HG02981 (cell line): Measurements from ENCODE around the gene RPLP1.

Experiments used
- ATAC-seq: cut with Tn5 transposase; IDR thresholded peaks from one replicate; pipeline ENCODE4 v1.9.1; 2021; ENCODE audit warnings: mild to moderate bottlenecking, moderate library complexity; ENCODE audit not compliant: unreplicated experiment

RPLP1 gene

GRCh38 chr15:69452692-69453521 is at the start of gene RPLP1:
TSS of gene RPLP1 (plus strand) at chr15:69452818. CDS start at chr15:69452949, 131 bp downstream.
- peak; percentile 87 for ATAC-seq

GRCh38 chr15:69403594-69403993 is 49.0 kb upstream of the RPLP1 start:
- no peak for ATAC-seq

DNA sequence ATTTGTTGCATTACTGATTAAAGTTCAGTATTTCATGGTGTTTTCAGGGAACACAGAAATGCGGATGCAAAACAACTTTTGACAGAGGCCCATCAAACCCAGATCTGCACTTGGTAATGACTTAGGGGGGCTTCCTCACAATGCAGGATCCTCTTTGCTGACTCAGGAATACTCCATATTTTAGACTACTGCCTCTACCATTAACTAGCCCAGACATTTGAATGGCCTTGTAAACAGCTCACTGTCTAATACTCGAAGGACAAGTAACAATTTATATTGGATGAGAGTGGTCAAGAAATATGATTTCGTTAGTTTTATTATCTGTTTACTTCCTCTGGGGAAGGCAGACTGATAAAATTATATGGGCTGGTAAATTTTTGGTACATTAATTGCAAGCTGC is 47.5 kb upstream of the RPLP1 start:
- no peak for ATAC-seq

- ATAC-seq: no peak
Measured at GRCh38 chr15:69407719-69408400, 44.8 kb upstream of the RPLP1 start.

DNA sequence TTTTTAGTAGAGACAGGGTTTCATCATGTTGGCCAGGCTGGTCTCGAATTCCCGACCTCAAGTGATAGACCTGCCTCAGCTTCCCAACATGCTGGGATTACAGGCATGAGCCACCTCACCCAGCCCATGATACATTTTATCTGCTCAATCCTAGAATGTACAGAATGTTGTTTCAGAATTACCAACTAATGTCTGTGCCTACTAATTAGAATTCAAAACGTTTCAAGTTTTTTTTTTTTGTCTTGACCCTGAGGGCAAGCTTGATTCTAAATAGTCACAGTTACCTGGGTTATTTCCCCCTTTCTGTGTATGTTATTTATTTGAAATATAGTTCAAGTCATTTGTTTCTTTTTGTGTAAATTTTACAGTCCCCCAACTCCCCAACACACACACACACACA is 43.8 kb upstream of the RPLP1 start:
- no peak for ATAC-seq

DNA sequence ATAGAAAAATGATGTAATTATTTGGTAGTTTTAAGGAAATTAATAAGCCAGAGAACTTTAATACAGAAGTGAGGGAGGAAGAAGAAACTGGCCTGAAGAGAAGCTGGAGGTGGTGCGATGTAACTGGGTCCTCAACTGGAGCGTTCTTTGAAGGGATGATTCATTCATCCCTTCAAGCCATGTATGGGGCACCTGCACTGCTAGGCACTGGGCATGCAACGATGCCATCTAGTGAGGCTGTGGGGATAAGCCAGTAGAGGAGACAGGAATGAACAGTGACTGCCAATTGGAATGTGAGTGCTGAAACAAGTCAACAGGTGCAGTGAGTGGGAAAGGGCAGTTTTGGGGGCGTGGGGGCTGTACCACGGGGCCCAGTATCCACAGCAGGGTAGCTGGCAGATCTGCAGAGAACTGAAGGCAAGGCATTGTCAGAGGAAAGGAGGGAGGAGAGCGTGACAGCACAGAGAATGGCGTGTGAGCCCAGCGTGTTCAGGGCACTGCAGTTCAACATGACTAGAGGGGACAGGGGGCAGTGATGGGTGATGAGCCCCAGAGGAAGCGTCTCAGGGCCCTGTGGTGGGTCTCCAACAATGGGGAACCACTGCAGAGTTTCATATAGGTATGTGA is 42.3 kb upstream of the RPLP1 start:
- ATAC-seq: no peak

DNA sequence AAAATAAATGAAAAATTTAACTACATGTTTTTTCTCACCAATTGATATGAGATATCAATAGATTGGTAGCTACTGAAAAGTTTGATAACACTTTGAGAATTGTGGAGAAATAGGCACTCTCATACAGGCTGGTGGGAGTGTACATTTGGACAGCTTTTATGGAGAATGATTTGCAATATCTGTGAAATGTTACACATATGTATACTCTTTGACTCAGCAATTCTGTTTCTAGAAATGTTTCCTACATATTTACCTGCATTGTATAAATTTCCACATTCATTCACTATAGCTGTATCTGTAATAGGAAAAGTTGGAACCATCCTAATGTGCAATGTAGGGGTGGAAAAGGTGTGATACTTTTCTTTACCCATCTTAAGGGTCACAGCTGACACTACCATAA is 40.3 kb upstream of the RPLP1 start:
- no peak for ATAC-seq

DNA sequence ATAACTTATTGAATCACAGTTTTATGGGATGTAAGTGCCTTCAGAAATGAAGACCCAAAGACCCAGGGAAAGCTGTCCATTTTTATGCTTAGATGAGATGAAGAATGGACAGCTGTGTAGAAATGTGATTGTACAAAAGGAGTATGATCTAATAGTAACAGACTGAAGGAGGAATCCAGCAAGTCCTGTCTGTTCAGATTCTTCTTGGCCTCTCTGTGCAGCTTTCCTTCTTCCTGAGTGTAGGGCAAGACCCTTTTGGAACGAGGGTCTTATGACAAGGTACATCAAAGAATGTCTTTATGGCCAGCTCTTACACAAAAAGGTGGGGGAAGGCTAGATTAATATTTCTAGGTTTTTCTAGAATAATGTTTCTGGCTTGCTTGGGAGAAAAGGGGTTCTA is 39.9 kb upstream of the RPLP1 start:
- ATAC-seq: no peak

- peak; percentile 94 for ATAC-seq
Measured at GRCh38 chr15:69413822-69414700, 38.6 kb upstream of the RPLP1 start, which contains the start of gene KIF23. TSS of gene KIF23 (plus strand) at chr15:69414349. CDS start at chr15:69414466, 117 bp downstream.

DNA sequence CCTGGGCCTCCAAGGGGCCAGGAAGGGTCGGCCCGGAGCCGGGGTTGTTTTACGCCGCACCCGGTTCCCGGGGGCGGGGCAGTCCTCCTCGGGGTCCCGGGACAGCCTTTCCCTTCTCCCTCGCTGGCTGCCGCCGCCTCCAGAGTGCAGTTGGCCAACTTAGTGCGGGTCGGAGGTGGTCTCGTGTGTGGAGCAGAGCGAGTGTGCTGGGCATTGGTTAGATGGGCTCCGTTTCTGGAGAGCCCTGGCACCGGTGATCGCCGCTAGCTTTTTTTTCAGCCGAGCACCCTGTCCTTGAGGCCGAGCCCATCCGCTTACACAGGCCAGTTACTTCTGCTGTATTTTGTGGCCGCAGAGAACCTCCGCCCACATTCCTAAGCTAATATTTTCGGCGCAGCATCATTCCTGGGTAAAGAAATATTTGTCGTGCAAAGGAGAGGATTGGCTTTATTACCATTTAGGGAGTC is 37.9 kb upstream of the RPLP1 start:
- ATAC-seq: peak; percentile 34

DNA sequence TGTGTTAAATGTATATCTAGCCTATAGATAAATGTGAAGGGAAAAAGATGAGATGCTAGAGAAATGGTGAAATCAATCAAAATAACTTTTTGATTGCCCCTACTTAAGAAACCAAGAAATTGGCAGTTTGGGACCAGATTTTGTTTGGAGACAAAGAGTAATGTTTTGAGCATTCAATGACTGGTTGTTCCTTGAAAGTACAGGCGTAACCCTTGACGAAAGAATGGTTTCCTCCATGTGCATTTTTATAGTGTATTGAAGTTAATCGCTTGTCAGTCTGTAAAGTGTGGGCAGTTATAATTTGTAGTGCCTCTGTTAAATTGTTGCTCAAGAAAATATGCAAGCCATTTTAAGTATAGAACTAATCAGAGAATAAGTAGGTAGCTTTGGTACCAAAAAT is 37.2 kb upstream of the RPLP1 start:
- ATAC-seq: no peak

DNA sequence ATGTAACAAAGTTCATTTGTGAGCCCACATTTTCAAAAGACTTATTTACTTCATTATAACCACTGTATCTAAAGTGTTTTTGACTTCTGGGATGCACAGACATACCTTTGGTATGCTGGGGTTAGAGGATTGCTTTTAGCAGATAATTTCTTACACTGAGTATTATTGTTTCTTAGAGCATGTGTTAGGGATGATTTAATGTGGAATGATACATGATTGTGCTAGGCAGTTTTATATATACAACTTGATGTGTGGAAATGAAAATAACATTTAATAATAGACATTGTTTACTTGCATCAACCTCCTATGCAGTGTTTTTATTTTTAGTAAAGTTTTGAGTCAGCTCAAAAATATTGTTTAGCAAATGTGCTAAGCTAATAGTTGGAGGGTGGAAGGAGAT is 35.0 kb upstream of the RPLP1 start:
- no peak for ATAC-seq

DNA sequence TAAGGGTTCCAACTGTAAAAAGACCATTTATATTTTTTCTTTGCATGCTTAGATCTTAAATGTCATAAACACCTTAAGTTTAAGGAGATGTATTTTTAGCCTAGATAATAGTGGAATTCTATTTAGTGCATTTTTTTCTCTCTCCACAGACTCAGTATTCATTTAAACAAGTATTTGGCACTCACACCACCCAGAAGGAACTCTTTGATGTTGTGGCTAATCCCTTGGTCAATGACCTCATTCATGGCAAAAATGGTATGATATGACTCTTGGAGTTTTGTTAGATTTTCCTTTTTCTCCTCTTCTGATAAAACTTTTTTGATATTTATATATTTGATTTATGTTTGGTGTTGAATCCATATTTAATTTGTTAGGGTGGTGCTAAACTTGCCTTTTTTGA is 31.1 kb upstream of the RPLP1 start:
- ATAC-seq: no peak

- no peak for ATAC-seq
Measured at GRCh38 chr15:69422336-69422895, 30.2 kb upstream of the RPLP1 start.

- ATAC-seq: no peak
Measured at GRCh38 chr15:69424001-69424400, 28.6 kb upstream of the RPLP1 start.

DNA sequence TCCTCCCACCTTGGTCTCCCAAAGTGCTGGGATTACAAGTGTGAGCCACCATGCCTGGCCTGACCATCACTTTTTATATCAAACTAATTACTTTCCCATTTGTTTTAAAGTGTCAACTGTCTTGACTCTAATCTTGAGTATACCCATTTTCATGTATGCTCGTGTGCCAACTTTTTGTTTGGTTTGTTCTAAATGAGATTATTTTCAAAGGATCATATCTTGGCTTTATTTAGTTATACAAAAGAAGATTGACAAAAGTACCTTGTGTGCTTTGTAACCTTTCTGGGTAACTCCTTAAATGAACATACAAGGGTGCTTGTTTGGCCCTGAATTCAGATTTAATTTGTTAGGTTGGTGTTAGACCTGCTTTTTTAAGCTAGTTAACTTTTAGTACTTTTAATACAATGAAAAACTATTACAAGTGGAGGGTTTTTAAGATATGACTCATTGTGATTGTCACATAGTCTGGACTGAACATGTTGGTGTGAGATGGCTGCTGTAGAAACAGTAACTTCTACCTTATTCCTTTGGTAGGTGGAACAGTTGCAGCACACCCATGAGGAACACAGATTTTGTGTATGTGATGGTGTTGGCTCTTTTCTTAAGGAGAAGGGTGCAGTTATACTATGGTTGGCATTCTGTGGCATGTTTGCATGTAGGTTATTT is 27.7 kb upstream of the RPLP1 start:
- no peak for ATAC-seq

DNA sequence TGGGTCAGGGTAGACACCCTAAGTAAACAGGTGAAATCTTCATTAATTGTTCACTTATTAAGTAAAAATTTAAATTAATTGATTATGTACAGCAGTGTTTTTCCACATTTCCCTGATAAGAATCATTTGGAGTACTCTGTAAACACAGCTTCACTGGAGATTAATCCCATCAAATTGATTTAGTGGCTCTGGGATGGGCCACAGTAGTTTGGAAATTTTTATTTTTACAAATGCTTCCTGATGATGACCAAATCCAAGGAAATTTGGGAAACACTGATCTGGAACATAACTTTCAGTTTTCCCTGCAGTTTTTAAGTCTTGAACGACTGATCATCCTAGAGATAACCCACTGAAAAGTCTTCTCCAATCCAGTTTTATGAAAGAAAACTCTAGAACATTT is 18.8 kb upstream of the RPLP1 start:
- ATAC-seq: no peak

GRCh38 chr15:69434238-69434637 is 18.4 kb upstream of the RPLP1 start:
- ATAC-seq: no peak

GRCh38 chr15:69434679-69435078 is 17.9 kb upstream of the RPLP1 start:
- no peak for ATAC-seq

DNA sequence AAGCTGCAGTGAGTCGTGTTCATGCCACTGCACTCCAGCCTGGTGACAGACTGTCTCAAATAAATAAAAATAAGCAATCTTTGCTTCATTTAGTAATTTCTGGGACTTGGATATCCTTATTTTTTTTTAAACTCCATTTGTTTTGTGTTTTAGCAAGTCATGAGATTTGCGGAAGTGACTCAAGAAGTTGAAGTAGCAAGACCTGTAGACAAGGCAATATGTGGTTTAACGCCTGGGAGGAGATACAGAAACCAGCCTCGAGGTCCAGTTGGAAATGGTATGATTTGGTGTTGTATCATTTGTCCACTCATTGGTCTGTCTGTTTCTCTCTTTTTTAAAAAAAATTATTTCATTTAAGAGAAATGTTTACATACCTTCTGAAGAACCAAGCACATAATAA is 16.6 kb upstream of the RPLP1 start:
- ATAC-seq: no peak
